ENCODE data around the gene ANKUB1. TPM values are rescaled to one million over a fixed set of nuclear protein-coding genes. Genes with fewer than 3 reads are reported as not detected.
A peak's percentile ranks its signal among the peaks of the same experiment; 100 is the strongest.

ANKUB1 gene
- total RNA-seq, 6 experiments from 2014 or later: not detected

- TF ChIP-seq, protein P1, sequence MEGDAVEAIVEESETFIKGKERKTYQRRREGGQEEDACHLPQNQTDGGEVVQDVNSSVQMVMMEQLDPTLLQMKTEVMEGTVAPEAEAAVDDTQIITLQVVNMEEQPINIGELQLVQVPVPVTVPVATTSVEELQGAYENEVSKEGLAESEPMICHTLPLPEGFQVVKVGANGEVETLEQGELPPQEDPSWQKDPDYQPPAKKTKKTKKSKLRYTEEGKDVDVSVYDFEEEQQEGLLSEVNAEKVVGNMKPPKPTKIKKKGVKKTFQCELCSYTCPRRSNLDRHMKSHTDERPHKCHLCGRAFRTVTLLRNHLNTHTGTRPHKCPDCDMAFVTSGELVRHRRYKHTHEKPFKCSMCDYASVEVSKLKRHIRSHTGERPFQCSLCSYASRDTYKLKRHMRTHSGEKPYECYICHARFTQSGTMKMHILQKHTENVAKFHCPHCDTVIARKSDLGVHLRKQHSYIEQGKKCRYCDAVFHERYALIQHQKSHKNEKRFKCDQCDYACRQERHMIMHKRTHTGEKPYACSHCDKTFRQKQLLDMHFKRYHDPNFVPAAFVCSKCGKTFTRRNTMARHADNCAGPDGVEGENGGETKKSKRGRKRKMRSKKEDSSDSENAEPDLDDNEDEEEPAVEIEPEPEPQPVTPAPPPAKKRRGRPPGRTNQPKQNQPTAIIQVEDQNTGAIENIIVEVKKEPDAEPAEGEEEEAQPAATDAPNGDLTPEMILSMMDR (IDR thresholded peaks at IDR 0.05): no peak
- H3K36me3 Mint-ChIP-seq (ENCODE audit: low read depth): peaks cover 8% of the 10 kb centered on the region; the same call in 1 of the 2 replicates
- no peaks in the 10 kb centered on the region; the same call in none of the 2 replicates for H3K27me3 Mint-ChIP-seq (ENCODE audit: insufficient read depth)
- H3K27ac Mint-ChIP-seq: no peak overlapping the region
- H3K4me3 Mint-ChIP-seq: no peak overlapping the region
- H3K4me1 Mint-ChIP-seq (ENCODE audit: low read depth): peaks cover 8% of the 10 kb centered on the region
- DNase-seq: no peak
- no peaks in the 10 kb centered on the region for H3K9me3 Mint-ChIP-seq
Observed at GRCh38 chr3:149796026-149796425, 3.7 kb upstream of the ANKUB1 start.

DNA sequence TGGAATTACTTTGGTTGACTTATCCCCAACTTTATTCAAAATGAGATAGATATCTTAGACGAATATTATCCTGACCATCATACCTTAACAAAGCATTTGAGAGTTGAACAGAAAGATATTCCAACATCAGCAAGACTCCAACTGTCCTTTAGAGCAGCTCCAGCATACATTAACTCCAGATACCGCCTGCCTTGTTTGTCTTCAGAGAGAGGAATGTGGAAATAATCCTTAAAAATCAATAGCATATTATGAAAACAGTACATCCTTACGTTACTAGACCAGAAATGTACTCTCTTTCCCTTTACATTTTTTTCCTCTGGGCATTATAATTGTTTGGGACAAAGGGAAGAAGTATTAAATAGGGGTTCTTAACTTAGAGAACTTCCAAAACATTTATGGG, 1.7 kb downstream of the ANKUB1 start:
- TF ChIP-seq, protein P1 (IDR thresholded peaks at IDR 0.05): no peak
- Mint-ChIP-seq H3K9me3 (no peaks in the 10 kb centered on the region), H3K4me1 (ENCODE audit: low read depth) (peaks cover 26% of the 10 kb centered on the region), H3K27ac (peak overlapping the region; percentile 24; the same call in 1 of the 2 replicates), H3K36me3 (ENCODE audit: low read depth) (no peaks in the 10 kb centered on the region; the same call in 1 of the 2 replicates), H3K4me3 (no peak overlapping the region; the same call in 1 of the 2 replicates), H3K27me3 (ENCODE audit: insufficient read depth) (no peaks in the 10 kb centered on the region)
- no peak for DNase-seq

DNA sequence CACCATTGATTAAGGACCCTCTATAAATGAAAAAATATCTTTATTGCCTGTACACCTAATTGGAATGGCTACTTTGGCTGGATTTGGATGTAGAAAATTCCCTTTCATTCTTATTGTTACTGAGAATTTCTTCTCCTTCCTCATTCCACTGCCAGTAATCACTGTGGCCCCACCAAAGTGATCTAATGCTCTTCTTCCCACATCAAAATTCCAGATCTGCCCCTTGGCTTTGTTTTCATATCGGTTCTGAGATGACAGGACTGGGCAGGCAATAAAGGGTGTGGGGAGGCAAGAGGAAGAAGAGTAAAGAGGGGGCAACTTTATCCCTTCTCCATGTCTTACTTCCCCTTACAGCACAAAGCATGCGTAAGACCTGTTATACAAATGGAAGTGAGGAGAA, 2.1 kb downstream of the ANKUB1 start:
- H3K9me3 Mint-ChIP-seq: no peaks in the 10 kb centered on the region
- peak overlapping the region; percentile 24 for H3K27ac Mint-ChIP-seq
- H3K27me3 Mint-ChIP-seq (ENCODE audit: insufficient read depth): no peaks in the 10 kb centered on the region
- peaks cover 26% of the 10 kb centered on the region for H3K4me1 Mint-ChIP-seq (ENCODE audit: low read depth)
- H3K36me3 Mint-ChIP-seq (ENCODE audit: low read depth): no peaks in the 10 kb centered on the region; the same call in 1 of the 2 replicates
- TF ChIP-seq, protein P1 (IDR thresholded peaks at IDR 0.05): no peak
- H3K4me3 Mint-ChIP-seq: peak overlapping the region; percentile 29; the same call in 1 of the 2 replicates
- DNase-seq: no peak

GRCh38 chr3:149784064-149784704, 8.2 kb downstream of the ANKUB1 start:
- Mint-ChIP-seq H3K4me1 (ENCODE audit: low read depth) (peaks cover 30% of the 10 kb centered on the region), H3K9me3 (no peaks in the 10 kb centered on the region), H3K27me3 (ENCODE audit: insufficient read depth) (no peaks in the 10 kb centered on the region), H3K36me3 (ENCODE audit: low read depth) (no peaks in the 10 kb centered on the region; the same call in 1 of the 2 replicates), H3K27ac (peak overlapping the region; percentile 76), H3K4me3 (peak overlapping the region; percentile 44)
- TF ChIP-seq, protein P1 (IDR thresholded peaks at IDR 0.05): no peak
- peak; percentile 51 for DNase-seq

DNA sequence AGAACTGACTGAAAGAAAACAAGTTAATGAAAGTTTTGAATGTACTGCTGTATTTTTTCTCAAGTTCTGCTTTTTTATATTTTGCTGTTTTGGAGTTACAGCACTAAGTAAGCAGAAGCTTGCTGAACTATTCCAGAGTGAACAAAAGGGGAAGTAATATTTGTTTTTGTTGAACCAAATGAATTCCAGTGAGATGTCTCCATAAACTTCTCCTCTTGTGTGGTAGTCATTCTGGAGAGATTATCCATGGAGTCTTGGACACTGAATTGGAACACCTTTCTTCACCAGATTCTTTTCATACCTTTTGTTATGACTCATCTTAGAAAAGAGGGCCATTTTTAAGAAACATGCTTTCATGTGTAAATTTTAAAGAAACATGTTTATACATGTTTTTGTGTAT, 8.8 kb downstream of the ANKUB1 start:
- Mint-ChIP-seq H3K27ac (peak overlapping the region; percentile 76), H3K36me3 (ENCODE audit: low read depth) (no peaks in the 10 kb centered on the region; the same call in 1 of the 2 replicates), H3K27me3 (ENCODE audit: insufficient read depth) (no peaks in the 10 kb centered on the region), H3K4me1 (ENCODE audit: low read depth) (peaks cover 30% of the 10 kb centered on the region), H3K4me3 (peak overlapping the region; percentile 44), H3K9me3 (no peaks in the 10 kb centered on the region)
- TF ChIP-seq, protein P1 (IDR thresholded peaks at IDR 0.05): no peak
- peak; percentile 72 for DNase-seq
